Measurements from ENCODE around the gene PXYLP1. TPM values are rescaled to one million over a fixed set of nuclear protein-coding genes. Genes with fewer than 3 reads are reported as not detected.

Gene PXYLP1
- total RNA-seq, 2 donors from 2014 or later: 8.9 to 13.1 TPM

DNA sequence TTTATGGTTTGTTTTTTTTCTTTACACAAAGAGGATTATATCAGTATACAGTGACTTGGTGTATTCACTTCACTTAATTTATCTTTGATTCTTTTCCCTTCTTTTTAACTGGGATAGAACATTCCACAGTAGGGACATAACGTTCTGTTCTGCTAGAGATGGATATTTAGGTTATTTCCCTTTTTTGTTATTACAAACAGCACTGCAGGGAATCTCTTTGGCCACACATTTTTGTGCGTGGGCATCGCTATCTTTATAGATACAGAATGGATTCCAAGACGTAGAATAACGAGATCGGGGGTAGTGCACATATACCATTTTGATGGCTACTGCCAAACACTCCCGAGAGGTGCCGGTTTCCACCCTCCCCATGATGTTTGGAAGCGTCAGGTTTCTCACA is 44.8 kb downstream of the PXYLP1 start:
- TF ChIP-seq, protein P1, sequence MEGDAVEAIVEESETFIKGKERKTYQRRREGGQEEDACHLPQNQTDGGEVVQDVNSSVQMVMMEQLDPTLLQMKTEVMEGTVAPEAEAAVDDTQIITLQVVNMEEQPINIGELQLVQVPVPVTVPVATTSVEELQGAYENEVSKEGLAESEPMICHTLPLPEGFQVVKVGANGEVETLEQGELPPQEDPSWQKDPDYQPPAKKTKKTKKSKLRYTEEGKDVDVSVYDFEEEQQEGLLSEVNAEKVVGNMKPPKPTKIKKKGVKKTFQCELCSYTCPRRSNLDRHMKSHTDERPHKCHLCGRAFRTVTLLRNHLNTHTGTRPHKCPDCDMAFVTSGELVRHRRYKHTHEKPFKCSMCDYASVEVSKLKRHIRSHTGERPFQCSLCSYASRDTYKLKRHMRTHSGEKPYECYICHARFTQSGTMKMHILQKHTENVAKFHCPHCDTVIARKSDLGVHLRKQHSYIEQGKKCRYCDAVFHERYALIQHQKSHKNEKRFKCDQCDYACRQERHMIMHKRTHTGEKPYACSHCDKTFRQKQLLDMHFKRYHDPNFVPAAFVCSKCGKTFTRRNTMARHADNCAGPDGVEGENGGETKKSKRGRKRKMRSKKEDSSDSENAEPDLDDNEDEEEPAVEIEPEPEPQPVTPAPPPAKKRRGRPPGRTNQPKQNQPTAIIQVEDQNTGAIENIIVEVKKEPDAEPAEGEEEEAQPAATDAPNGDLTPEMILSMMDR (IDR thresholded peaks at IDR 0.05): no peak
- Histone ChIP-seq H3K4me3 (no peak overlapping the region), H3K4me1 (no peaks in the 10 kb centered on the region), H3K27me3 (no peaks in the 10 kb centered on the region), H3K9me3 (no peaks in the 10 kb centered on the region), H3K36me3 (no peaks in the 10 kb centered on the region), H3K9ac (ENCODE audit: low read depth in 2 of 2, low read length in 2 of 2) (no peak overlapping the region), H3K27ac (no peak overlapping the region)
- no peak for DNase-seq
- intact Hi-C loops (cut with DNase I): loop anchor here (5.0 kb wide), 1 partner anchor 44 kb away; the partner anchor contains the start of gene PXYLP1

DNA sequence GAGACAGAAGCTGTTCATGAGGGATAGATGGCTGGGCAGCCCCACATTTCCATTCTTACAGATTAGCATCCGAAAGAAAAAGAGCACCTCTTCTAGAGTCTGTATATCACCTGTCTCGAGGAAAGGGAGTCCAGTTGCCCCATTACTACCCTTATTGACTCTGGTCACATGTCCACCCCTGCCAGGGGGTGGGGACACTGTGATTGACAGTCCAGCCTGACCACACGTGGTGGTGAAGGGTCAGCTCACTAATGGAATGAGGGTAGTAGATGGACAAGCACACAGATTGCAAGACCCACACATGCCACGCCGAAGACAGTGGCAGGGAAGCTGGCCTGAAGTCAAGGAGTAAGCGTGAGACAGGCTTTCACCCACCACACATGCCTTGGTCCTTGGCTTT is 45.8 kb downstream of the PXYLP1 start:
- no peak overlapping the region for H3K4me3 ChIP-seq
- no peaks in the 10 kb centered on the region for H3K9me3 ChIP-seq
- H3K9ac ChIP-seq (ENCODE audit: low read depth in 2 of 2, low read length in 2 of 2): no peak overlapping the region
- no peaks in the 10 kb centered on the region for H3K36me3 ChIP-seq
- intact Hi-C loops (cut with DNase I): loop anchor here (5.0 kb wide), 1 partner anchor 45 kb away; the partner anchor contains the start of gene PXYLP1
- H3K27ac ChIP-seq: no peak overlapping the region
- no peaks in the 10 kb centered on the region for H3K27me3 ChIP-seq
- TF ChIP-seq, protein P1 (IDR thresholded peaks at IDR 0.05): no peak
- H3K4me1 ChIP-seq: no peaks in the 10 kb centered on the region
- DNase-seq: no peak

DNA sequence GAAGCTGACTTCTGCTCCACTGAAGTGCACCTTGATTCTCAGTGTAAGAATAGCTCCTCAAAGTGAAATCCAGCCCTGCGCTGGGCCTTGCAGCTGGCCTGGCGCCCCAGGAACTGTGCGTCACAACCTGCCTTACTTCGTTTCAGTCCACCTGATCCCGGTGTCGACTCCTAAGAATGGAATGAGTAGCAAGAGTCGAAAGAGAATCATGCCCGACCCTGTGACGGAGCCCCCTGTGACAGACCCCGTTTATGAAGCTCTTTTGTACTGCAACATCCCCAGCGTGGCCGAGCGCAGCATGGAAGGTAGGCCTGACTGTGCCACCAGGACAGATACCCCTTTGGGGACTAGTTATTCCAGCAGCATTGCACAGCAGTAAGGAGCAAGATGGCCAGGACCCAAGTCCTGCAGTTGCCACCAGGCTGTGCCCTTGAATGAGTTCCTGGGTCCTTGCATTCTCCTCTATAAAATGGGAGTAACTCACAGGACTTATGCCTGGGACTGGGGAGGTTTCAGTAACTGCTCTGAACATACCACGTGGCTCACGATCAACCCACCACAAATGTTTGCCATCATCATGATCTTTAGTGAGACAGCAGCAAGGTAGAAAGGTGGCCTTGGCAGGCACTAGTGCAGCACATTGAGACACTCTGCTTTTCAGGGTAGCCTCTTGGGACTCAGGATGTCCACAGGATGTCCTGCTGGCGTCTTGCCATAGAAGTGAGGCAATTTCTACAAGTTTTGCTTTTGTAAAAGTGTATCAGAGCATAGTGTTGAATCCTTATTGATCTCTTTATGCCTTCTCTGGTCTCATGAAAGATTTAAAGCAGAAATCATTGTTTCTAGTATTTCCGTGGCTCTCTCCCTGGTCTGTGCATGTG is 46.8 kb downstream of the PXYLP1 start:
- Histone ChIP-seq H3K4me3 (no peak overlapping the region), H3K27me3 (no peaks in the 10 kb centered on the region), H3K9me3 (no peaks in the 10 kb centered on the region), H3K27ac (no peak overlapping the region), H3K36me3 (no peaks in the 10 kb centered on the region), H3K4me1 (no peaks in the 10 kb centered on the region), H3K9ac (ENCODE audit: low read depth in 2 of 2, low read length in 2 of 2) (no peak overlapping the region)
- DNase-seq: no peak
- TF ChIP-seq, protein P1 (IDR thresholded peaks at IDR 0.05): no peak
- intact Hi-C loops (cut with DNase I): loop anchor here (5.0 kb wide), 1 partner anchor 46 kb away; the partner anchor contains the start of gene PXYLP1

DNA sequence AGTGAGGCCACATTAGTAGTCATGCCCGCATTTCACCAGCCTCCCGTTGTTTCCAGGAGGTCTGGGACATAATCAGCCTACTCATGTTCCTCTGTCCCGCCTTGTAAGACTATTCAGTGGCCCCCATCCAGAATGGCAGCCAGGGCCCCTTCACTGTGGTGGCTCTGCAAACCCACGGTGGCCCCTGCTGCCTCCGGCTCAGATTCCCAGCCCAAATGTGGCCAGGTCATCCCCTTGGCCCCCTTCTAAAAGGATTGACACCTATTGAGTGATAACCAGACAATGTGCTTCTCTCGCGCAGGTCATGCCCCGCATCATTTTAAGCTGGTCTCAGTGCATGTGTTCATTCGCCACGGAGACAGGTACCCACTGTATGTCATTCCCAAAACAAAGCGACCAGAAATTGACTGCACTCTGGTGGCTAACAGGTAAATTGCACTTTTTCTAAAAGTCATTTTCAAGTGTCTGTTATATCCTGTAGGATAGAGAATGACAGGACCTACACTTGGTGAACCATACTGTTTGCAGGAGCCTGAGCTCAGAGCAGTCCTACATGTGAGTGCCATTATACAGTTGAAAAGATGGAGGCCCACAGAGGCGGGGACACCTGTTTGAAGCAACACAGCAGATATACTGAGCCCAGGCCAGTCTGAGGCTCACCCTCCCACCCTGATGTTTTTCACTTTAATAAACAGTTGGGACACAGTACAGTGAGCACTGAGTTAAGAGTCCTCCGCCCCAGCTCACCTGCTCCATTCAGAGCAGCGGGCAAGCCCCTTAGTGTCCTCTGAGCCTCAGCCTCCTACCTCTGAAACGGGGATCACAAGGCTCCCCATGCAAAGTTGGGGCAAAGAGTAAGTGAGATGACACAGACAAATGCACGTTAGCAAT is 47.7 kb downstream of the PXYLP1 start:
- Histone ChIP-seq H3K36me3 (no peaks in the 10 kb centered on the region), H3K4me3 (no peak overlapping the region), H3K9ac (ENCODE audit: low read depth in 2 of 2, low read length in 2 of 2) (no peak overlapping the region), H3K9me3 (no peaks in the 10 kb centered on the region), H3K27ac (no peak overlapping the region), H3K4me1 (no peaks in the 10 kb centered on the region), H3K27me3 (no peaks in the 10 kb centered on the region)
- intact Hi-C loops (cut with DNase I): loop anchor here (5.0 kb wide), 1 partner anchor 47 kb away; the partner anchor contains the start of gene PXYLP1
- TF ChIP-seq, protein P1 (IDR thresholded peaks at IDR 0.05): peak; percentile 44
- no peak for DNase-seq

DNA sequence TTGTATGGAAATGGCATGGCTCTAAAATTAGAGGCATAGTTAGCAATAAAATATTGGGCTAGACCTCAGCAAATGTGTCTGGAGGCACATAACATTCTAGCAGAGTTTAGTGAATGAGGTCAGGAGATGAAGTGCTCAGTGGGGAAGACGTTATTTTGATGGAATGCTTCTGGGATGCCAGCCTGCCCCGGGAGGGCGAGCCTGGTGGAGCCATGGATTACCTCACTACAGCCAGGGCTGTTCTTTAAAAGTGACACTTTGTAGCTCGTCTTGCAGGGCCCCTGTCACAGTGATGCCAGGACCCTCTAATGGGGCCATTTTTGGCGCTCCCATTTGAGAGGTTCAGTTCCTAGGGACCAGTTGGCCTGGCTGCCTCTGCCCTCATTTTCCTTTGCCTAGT is 48.5 kb downstream of the PXYLP1 start:
- TF ChIP-seq, protein P1 (IDR thresholded peaks at IDR 0.05): no peak
- Histone ChIP-seq H3K4me1 (no peaks in the 10 kb centered on the region), H3K27me3 (no peaks in the 10 kb centered on the region), H3K4me3 (no peak overlapping the region), H3K36me3 (no peaks in the 10 kb centered on the region), H3K9ac (ENCODE audit: low read depth in 2 of 2, low read length in 2 of 2) (no peak overlapping the region), H3K9me3 (no peaks in the 10 kb centered on the region), H3K27ac (no peak overlapping the region)
- no peak for DNase-seq
- intact Hi-C loops (cut with DNase I): no loop called here

All from colonic mucosa (tissue), 4 donors.